Uterus (tissue), 4 donors: ENCODE data around the gene ARHGEF7. TPM values are rescaled to one million over a fixed set of nuclear protein-coding genes. Genes with fewer than 3 reads are reported as not detected.

ENCODE experiments used
- DNase-seq, 2 donors: peaks; one replicate each; pipeline ENCODE4 v3.0.0-alpha.2; 2019 to 2020
- H3K27ac ChIP-seq, 2 donors: fragments of 200-600 bp; sonication (generic); 1 replicate in 1 of 2; 2 replicates in 1 of 2; pipeline ENCODE4 v1.5.1; 2016 to 2018
- H3K27me3 ChIP-seq, 2 donors: fragments of 200-600 bp; sonication (generic); one replicate each; pipeline ENCODE4 v1.5.1; 2018 to 2019; ENCODE audit warnings: control low read depth in 1 of 2
- H3K36me3 ChIP-seq, 2 donors: fragments of 200-600 bp; sonication (generic); one replicate each; pipeline ENCODE4 v1.5.1; 2019; ENCODE audit warnings: control low read depth in 1 of 2
- H3K4me1 ChIP-seq, 2 donors: fragments of 200-600 bp; sonication (generic); one replicate each; pipeline ENCODE4 v1.5.1; 2018 to 2019; ENCODE audit warnings: control low read depth in 1 of 2
- H3K4me3 ChIP-seq, 2 donors: fragments of 200-600 bp; sonication (generic); 1 replicate in 1 of 2; 2 replicates in 1 of 2; pipeline ENCODE4 v1.5.1; 2018 to 2019; ENCODE audit warnings: mild to moderate bottlenecking in 1 of 2
- H3K9me3 ChIP-seq, 2 donors: fragments of 200-600 bp; sonication (generic); one replicate each; pipeline ENCODE4 v1.5.1; 2019; ENCODE audit warnings: control low read depth in 1 of 2
- CTCF ChIP-seq, 4 experiments: fragments of 200-600 bp in 2 of 4; fragments of 450-650 bp in 2 of 4; sonication (generic) in 2 of 4; IDR thresholded peaks; one replicate each; pipeline ENCODE4 v1.5.1; 2016 to 2019; ENCODE audit warnings: antibody characterized with exemption in 4 of 4, mild to moderate bottlenecking in 2 of 4, moderate library complexity in 1 of 4
- POLR2A ChIP-seq, 2 donors: fragments of 450-650 bp; IDR thresholded peaks; one replicate each; pipeline ENCODE4 v1.6.1; 2016; ENCODE audit warnings: antibody characterized with exemption in 2 of 2, mild to moderate bottlenecking in 1 of 2, moderate library complexity in 1 of 2
- intact Hi-C: fragments of 100-400 bp; cut with DNase I; formaldehyde crosslinking; loops from one replicate; pipeline ENCODE4 v1.15.1; 2023; ENCODE audit warnings: low total_unique reads
- total RNA-seq, 4 donors: library from RNA; depleted of rRNA in 3 of 4; stranded (reverse); fragments of >200 nt in 3 of 4; gene quantifications; one replicate each; pipeline versions ENCODE4 v1.1.0 to v1.2.4, GENCODE V29; 2014 to 2023
- donor health status: DM: yes; HTN: yes; CAD: no.

The ARHGEF7 gene
- total RNA-seq, 4 donors from 2014 or later, result 42.6 to 152 (median 127) TPM

DNA sequence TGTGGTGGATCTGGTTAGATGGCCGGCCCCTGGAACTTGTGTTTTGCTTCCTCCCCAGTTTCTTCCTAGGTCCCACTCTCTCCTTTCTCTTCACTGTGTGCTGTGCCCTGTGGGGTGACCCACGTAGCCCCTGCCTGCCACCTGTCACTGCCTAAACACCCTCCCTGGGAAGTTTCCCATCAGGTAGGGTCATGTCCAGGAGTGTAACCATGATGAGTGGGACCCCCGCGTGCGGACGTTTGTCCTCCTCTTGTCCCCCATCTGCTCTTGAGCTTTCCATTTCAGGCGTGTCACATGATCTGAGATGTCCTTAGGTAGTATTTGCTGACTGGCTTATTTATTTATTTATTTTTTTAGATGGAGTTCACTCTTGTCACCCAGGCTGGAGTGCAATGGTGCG, 61.3 kb downstream of the ARHGEF7 start:
- intact Hi-C loops, result no loop called here
- no peak for TF ChIP-seq CTCF (IDR thresholded peaks at IDR 0.05)
- no peak for TF ChIP-seq POLR2A (IDR thresholded peaks at IDR 0.05)
- DNase-seq, result no peak
- H3K4me1 ChIP-seq, result peaks cover 0 to 4% of the 10 kb centered on the region in 2 donors
- no peaks in the 10 kb centered on the region for H3K9me3 ChIP-seq
- no peak overlapping the region for H3K4me3 ChIP-seq
- H3K27me3 ChIP-seq, result no peaks in the 10 kb centered on the region
- H3K27ac ChIP-seq, result peak overlapping the region; percentile 37 to 64
- H3K36me3 ChIP-seq, result no peaks in the 10 kb centered on the region

DNA sequence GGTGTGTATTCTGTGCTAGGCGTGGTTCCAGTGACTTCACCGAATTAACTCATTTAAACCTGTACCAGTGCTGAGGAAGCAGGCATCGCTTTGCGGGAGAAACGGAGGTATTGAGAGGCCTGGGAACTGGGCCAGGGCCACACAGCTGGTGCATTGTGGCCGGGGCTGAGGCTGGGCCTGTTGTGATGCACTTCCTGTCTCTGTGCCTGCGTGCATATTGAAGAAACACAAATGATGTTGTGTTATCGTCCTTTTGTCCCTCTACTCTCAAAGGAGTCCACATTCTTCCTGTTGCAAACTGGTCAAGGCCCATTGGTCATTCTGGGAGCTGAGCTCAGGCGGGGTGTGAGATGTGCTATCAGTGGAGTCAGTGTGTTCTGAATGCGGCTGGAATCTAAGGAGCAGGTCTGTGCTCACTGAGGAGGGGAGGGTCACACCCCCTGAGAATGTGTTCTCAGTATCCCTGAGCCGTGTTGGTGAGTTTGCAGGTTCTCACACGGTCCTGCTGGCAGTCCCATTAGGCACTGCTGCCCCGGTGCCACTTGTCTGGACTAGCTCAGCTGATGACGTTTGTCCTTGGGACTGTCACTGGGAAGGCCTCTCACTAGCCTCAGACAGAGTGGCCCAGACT, 62.1 kb downstream of the ARHGEF7 start:
- H3K4me1 ChIP-seq, result peaks cover 0 to 4% of the 10 kb centered on the region in 2 donors
- DNase-seq, result peak in 1 of 2 donors; percentile 32
- H3K27ac ChIP-seq, result peak overlapping the region; percentile 37 to 64
- no peaks in the 10 kb centered on the region for H3K9me3 ChIP-seq
- H3K27me3 ChIP-seq, result no peaks in the 10 kb centered on the region
- no peaks in the 10 kb centered on the region for H3K36me3 ChIP-seq
- TF ChIP-seq POLR2A (IDR thresholded peaks at IDR 0.05) (no peak), CTCF (IDR thresholded peaks at IDR 0.05) (no peak)
- intact Hi-C loops, result no loop called here
- no peak overlapping the region for H3K4me3 ChIP-seq

DNA sequence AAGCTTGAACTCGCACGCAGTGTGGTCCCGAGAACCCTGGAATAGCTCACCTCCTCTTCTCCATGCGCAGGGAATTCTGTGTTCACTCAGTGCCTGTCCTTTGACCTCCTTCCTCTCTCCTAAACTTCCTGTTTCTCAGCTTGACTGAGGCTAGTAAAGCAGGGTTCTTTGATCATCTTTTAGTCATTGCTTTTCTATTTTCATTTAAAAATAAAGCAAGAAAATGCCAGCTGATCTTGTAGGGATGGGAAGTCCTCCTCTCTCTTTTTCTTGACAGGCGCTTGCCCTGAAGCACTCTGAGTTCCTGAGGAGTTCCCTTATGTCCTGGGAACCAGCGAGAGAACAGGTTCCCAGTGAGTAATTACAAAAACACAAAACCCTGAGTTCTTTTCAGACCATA, 62.8 kb downstream of the ARHGEF7 start:
- Histone ChIP-seq H3K9me3 (no peaks in the 10 kb centered on the region), H3K4me3 (no peak overlapping the region), H3K27ac (peak overlapping the region; percentile 37 to 64), H3K36me3 (no peaks in the 10 kb centered on the region), H3K4me1 (peaks cover 0 to 4% of the 10 kb centered on the region in 2 donors), H3K27me3 (no peaks in the 10 kb centered on the region)
- DNase-seq, result no peak
- TF ChIP-seq CTCF (IDR thresholded peaks at IDR 0.05) (no peak), POLR2A (IDR thresholded peaks at IDR 0.05) (no peak)
- intact Hi-C loops, result no loop called here

DNA sequence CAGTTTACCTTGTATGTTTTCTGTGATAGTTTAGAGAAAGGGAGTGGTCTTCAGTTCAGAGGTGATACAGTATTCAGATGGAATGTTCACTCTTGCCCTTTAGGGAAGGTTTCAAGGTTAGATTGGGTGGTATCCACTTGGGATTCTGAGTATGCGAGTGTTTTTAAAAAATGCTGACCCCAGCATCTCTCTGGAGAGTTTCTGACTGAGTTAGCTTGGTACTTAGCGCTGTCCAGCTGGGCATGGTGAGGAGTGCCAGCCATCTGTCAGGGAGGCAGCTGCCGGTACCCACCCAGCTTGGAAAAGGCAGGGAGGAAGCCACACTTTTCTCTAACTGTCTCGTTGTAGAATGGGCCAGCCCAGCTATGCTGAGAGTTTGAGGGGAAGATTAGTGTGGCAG, 63.3 kb downstream of the ARHGEF7 start:
- Histone ChIP-seq H3K27ac (peak overlapping the region; percentile 44 to 64), H3K9me3 (no peaks in the 10 kb centered on the region), H3K4me1 (peaks cover 0 to 4% of the 10 kb centered on the region in 2 donors), H3K4me3 (no peak overlapping the region), H3K27me3 (no peaks in the 10 kb centered on the region), H3K36me3 (no peaks in the 10 kb centered on the region)
- intact Hi-C loops, result no loop called here
- TF ChIP-seq POLR2A (IDR thresholded peaks at IDR 0.05) (no peak), CTCF (IDR thresholded peaks at IDR 0.05) (no peak)
- no peak for DNase-seq

DNA sequence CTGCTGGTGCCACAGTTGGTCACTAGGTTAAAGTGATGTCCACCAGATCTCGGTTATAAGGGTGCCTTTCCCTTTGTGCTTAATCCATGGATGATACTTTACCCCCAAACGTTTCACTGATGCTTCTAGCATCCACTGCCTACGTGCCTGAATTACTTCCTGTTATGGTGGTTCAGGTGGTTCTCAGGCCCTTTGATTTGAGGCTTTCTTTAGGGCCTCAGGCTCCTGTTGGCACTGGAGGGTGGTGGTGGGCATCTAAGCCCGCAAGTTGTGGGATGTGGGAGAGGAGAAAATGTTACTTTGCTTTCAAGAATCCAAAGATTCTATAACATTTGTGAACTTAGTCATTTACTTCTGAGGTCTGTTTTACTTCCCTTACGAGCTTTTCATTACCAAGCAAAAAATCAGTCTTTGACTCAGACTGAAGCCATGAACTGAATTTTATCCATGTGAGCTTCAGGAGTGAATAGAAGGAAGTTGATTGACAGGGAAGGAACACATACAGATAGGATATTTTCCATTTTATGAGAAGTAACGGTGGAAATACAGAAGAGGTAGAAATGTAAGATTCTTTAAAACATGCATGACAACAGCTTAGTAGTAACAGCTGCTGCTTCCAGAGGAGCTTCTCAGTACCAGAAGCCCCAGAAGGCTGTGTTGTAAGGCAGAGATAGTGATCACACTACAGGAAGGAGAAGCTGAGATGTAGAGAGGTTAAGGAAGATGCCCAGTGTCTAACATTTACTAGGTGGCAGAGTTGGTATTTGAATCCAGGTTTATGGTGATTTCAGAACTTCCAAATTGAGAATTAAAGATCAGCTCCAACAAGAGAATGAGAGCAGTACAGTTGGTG, 65.0 kb downstream of the ARHGEF7 start:
- H3K4me1 ChIP-seq, result peaks cover 4 to 5% of the 10 kb centered on the region in 2 donors
- no peaks in the 10 kb centered on the region for H3K27me3 ChIP-seq
- TF ChIP-seq POLR2A (IDR thresholded peaks at IDR 0.05) (no peak), CTCF (IDR thresholded peaks at IDR 0.05) (no peak)
- intact Hi-C loops, result no loop called here
- no peak overlapping the region for H3K4me3 ChIP-seq
- no peak for DNase-seq
- H3K27ac ChIP-seq, result peak overlapping the region in 1 of 2 donors; percentile 47
- no peaks in the 10 kb centered on the region for H3K9me3 ChIP-seq
- no peaks in the 10 kb centered on the region for H3K36me3 ChIP-seq
